Measurements from ENCODE around the gene OAS1.

DNA sequence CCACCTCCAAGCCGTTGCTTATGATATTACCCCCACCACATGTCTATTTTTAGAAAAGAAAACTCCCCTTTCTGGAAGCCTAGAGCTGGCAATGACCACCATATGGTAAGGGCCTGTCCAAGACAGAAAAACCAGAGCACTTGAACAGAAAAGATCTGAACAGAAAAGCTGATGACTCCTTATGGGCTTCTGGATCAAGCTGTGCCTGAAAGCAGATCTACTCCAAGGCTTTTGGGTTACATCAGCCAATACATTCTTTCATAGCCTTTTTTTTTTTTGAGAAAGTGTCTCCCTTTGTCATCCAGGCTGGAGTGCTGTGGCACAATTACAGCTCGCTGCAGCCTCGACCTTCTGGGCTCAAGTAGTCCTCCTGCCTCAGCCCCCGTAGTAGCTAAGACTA is 54.8 kb downstream of the OAS1 start:
- TF ChIP-seq, protein P1, sequence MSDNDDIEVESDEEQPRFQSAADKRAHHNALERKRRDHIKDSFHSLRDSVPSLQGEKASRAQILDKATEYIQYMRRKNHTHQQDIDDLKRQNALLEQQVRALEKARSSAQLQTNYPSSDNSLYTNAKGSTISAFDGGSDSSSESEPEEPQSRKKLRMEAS (IDR thresholded peaks at IDR 0.05): no peak
- TF ChIP-seq ELF1 (IDR thresholded peaks at IDR 0.05; ENCODE audit: borderline replicate concordance, low read depth) (no peak), POLR2A (IDR thresholded peaks at IDR 0.05; ENCODE audit: borderline replicate concordance, extremely low read depth, insufficient read depth, insufficient read length) (no peak), POLR2AphosphoS5 (IDR thresholded peaks at IDR 0.05; ENCODE audit: low read depth, low read length) (no peak)
- TF ChIP-seq, protein P2, sequence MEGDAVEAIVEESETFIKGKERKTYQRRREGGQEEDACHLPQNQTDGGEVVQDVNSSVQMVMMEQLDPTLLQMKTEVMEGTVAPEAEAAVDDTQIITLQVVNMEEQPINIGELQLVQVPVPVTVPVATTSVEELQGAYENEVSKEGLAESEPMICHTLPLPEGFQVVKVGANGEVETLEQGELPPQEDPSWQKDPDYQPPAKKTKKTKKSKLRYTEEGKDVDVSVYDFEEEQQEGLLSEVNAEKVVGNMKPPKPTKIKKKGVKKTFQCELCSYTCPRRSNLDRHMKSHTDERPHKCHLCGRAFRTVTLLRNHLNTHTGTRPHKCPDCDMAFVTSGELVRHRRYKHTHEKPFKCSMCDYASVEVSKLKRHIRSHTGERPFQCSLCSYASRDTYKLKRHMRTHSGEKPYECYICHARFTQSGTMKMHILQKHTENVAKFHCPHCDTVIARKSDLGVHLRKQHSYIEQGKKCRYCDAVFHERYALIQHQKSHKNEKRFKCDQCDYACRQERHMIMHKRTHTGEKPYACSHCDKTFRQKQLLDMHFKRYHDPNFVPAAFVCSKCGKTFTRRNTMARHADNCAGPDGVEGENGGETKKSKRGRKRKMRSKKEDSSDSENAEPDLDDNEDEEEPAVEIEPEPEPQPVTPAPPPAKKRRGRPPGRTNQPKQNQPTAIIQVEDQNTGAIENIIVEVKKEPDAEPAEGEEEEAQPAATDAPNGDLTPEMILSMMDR (IDR thresholded peaks at IDR 0.05 in 2 of 3, conservative IDR thresholded peaks at IDR 0.05 in 1 of 3; ENCODE audit: borderline replicate concordance in 1 of 3, insufficient read depth in 1 of 3, low read depth in 2 of 3, low read length in 2 of 3): no peak
- TF ChIP-seq, protein P3, sequence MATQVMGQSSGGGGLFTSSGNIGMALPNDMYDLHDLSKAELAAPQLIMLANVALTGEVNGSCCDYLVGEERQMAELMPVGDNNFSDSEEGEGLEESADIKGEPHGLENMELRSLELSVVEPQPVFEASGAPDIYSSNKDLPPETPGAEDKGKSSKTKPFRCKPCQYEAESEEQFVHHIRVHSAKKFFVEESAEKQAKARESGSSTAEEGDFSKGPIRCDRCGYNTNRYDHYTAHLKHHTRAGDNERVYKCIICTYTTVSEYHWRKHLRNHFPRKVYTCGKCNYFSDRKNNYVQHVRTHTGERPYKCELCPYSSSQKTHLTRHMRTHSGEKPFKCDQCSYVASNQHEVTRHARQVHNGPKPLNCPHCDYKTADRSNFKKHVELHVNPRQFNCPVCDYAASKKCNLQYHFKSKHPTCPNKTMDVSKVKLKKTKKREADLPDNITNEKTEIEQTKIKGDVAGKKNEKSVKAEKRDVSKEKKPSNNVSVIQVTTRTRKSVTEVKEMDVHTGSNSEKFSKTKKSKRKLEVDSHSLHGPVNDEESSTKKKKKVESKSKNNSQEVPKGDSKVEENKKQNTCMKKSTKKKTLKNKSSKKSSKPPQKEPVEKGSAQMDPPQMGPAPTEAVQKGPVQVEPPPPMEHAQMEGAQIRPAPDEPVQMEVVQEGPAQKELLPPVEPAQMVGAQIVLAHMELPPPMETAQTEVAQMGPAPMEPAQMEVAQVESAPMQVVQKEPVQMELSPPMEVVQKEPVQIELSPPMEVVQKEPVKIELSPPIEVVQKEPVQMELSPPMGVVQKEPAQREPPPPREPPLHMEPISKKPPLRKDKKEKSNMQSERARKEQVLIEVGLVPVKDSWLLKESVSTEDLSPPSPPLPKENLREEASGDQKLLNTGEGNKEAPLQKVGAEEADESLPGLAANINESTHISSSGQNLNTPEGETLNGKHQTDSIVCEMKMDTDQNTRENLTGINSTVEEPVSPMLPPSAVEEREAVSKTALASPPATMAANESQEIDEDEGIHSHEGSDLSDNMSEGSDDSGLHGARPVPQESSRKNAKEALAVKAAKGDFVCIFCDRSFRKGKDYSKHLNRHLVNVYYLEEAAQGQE (IDR thresholded peaks at IDR 0.05; ENCODE audit: low read depth): no peak
